ENCODE measurements around the gene ERBIN. TPM values are rescaled to one million over a fixed set of nuclear protein-coding genes. Genes with fewer than 3 reads are reported as not detected.

ERBIN gene
- total RNA-seq, 1 donor from 2014 or later: 12.0 TPM

- H3K4me3 ChIP-seq: no peak overlapping the region
- no peaks in the 10 kb centered on the region for H3K9me3 ChIP-seq
- H3K4me1 ChIP-seq: no peaks in the 10 kb centered on the region
- intact Hi-C loops (cut with DNase I): no loop called here
- H3K27me3 ChIP-seq: no peaks in the 10 kb centered on the region
- no peak for DNase-seq (ENCODE audit: low spot score in 2 of 2)
- H3K36me3 ChIP-seq: peaks cover 0 to 6% of the 10 kb centered on the region in 2 donors
- no peak for TF ChIP-seq CTCF (IDR thresholded peaks at IDR 0.05)
- H3K27ac ChIP-seq: no peak overlapping the region
These were observed 87.0 kb downstream of the ERBIN start for GRCh38 chr5:66013397-66013796.

DNA sequence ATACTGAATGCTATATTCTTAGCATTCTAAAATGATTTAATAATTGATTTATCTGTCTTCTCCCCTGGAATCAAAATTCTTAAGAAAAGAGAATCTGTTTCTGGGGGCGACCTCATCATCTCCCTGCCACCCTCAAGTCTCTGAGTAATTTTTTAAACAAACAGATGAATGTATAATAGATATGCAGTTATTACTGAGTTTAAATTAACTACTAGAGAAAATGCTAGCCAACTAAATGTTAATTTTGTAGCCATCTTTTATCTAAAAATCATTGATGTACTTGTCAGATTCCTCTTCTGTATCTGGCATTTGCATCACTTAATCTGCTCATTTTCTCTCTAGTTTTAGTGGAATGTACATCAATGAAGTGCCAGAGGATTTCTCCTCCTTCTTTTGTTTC, 87.5 kb downstream of the ERBIN start:
- DNase-seq (ENCODE audit: low spot score in 2 of 2): no peak
- no peak for TF ChIP-seq CTCF (IDR thresholded peaks at IDR 0.05)
- H3K9me3 ChIP-seq: no peaks in the 10 kb centered on the region
- no peak overlapping the region for H3K27ac ChIP-seq
- intact Hi-C loops (cut with DNase I): no loop called here
- H3K36me3 ChIP-seq: peaks cover 0 to 6% of the 10 kb centered on the region in 2 donors
- H3K4me1 ChIP-seq: no peaks in the 10 kb centered on the region
- no peaks in the 10 kb centered on the region for H3K27me3 ChIP-seq
- no peak overlapping the region for H3K4me3 ChIP-seq

- no peak for DNase-seq (ENCODE audit: low spot score in 2 of 2)
- Histone ChIP-seq H3K27ac (no peak overlapping the region), H3K4me1 (no peaks in the 10 kb centered on the region), H3K36me3 (peaks cover 0 to 6% of the 10 kb centered on the region in 2 donors), H3K4me3 (no peak overlapping the region), H3K27me3 (no peaks in the 10 kb centered on the region), H3K9me3 (no peaks in the 10 kb centered on the region)
- TF ChIP-seq CTCF (IDR thresholded peaks at IDR 0.05): no peak
- intact Hi-C loops (cut with DNase I): no loop called here
These were observed 89.0 kb downstream of the ERBIN start for GRCh38 chr5:66015196-66015960.

DNA sequence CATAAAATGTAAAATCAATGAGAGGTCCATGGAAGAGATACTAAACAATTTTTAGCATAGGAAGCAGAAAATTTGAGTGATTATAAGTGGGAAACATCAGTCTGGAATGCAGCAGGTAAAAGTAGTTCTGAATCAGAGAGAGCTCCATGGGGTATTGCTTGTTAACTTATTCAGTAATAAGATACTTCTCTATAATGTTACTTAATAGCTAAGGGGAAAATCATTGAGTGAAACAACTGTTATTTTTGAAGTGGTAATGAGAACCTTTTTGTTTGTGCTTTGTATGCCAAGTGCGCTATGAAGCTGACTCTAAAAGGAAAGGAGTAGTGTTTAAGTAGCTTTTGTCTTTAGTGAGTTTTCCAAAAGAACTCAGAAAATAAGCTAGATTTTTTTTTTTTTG, 95.2 kb downstream of the ERBIN start:
- H3K36me3 ChIP-seq: peaks cover 17 to 44% of the 10 kb centered on the region in 2 donors

GRCh38 chr5:66039296-66039695, 112.9 kb downstream of the ERBIN start:
- Histone ChIP-seq H3K27me3 (no peaks in the 10 kb centered on the region), H3K4me3 (no peak overlapping the region), H3K36me3 (peaks cover 11 to 28% of the 10 kb centered on the region in 2 donors), H3K9me3 (no peaks in the 10 kb centered on the region), H3K27ac (no peak overlapping the region), H3K4me1 (peaks cover 0 to 3% of the 10 kb centered on the region in 2 donors)
- intact Hi-C loops (cut with DNase I): no loop called here
- TF ChIP-seq CTCF (IDR thresholded peaks at IDR 0.05): no peak
- no peak for DNase-seq (ENCODE audit: low spot score in 2 of 2)

More for the DNA sequence above, 95.2 kb downstream of the ERBIN start:
- no peak for DNase-seq (ENCODE audit: low spot score in 2 of 2)
- H3K27me3 ChIP-seq: no peaks in the 10 kb centered on the region
- H3K4me3 ChIP-seq: no peak overlapping the region
- intact Hi-C loops (cut with DNase I): no loop called here
- TF ChIP-seq CTCF (IDR thresholded peaks at IDR 0.05): no peak
- no peaks in the 10 kb centered on the region for H3K4me1 ChIP-seq
- no peaks in the 10 kb centered on the region for H3K9me3 ChIP-seq
- no peak overlapping the region for H3K27ac ChIP-seq

All from ascending aorta (tissue), 2 donors.